NCI-H2029 (cell line): ENCODE results near the gene PRPF6.

Source experiments
- DNase-seq: peaks from one replicate; lab custom pipeline; 2025; lab: John Stamatoyannopoulos, UW

The PRPF6 gene

DNA sequence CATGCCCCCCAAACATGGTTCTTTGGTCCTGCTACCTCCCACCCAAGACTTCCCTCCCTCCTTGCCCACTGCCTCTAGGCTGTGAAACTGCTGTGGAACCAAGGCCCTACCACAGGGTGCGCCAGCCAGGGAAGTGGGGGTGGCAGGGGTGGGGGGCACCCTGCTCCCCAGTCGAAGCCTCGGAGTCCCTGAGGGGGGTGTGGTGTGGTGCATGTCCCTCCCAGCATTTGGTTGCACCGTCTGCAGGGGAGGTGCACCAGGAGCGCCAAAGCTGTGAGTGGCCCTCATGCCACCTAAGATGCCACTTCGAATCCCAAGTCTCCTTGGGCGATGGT is 96.6 kb downstream of the PRPF6 start:
- no peak for DNase-seq

DNA sequence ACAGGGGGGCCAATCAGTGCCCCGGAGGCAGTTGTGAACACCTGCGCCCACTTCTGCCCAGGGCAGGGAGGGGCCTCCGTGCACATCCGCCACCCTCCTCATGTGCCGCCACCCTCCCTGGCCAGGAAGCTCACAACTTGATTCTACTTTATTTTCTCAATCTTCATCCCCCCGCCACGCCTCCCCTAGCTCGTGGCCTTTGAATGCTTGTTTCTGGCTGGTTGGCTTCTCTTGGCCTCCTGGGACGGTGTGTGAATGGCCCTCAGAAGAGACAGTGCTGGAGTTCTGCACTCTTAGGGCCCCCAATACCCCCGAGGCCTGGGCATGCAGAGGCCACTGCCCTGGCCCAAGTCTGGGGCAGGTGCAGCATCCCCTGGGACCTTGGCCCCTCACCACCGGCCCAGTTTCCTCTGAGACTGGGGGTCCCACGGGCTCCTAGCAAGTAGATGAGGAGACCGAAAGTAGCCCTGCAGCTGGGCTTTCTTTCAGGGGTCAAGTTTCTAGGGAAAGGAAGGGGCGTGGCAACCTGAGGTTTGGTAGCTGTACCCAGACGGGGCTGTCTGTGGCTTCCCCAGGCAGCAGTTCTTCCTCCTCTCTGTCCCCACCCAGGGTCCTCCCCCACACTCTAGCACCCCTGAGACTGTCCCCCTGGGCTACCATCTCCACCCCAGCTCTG is 97.1 kb downstream of the PRPF6 start:
- no peak for DNase-seq

DNA sequence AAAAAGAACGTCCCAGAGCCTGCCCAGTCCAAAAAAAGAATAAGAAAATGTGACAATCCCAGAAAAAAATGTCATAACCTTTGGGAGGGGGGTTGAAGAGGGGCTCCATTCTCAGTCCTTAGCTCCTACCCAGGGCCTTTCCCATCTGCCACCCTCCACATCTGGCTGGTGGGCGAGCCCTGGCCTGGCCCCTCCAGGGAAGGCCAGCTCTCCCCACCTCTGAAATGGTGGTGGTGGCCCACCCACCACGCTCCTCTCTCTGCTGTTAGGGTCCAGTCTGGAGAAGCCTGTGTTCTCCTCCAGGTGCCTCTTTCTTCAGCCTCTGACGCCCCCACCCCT is 98.0 kb downstream of the PRPF6 start:
- DNase-seq, result no peak

DNA sequence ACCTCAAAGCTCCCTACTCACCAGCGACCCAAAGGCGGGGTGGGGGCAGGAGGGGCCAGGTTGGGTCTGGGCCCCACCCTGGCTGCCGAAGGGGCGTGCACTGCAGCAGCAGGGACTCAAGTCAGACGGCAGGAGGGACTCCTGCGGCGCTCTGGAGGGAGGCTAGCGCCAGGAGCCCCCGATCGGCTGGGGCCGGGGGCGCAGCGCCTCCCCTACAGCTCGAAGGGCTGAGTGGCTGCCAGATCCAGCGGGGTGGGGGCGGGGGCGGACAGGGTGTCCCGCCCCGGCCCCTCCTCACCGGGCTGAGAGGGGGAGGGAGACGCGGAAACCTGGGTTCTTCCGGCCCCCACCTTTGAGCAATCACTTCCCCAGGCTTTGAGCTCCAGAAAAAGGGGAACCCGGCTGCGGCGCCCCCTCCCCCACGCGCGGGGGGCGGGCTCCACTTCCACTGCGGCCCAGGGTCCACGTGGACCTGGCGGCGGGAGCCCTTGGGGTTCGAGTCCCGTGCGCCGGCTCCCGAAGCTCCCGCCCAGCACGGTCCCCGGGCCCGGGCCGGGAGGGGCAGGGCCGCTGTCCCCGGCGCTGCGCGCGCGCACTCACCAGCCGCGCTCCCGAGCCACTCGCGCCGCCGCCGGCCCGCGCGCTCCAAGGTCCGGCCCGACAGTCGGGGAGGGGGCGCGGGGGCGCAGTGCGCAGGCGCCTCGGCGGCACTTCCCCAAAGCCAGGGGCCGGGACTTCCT is 98.5 kb downstream of the PRPF6 start, which contains the start of gene RGS19:
Gene RGS19, minus strand, starts transcription at position 246 of the 740 bp plus-strand sequence. CDS start 2,632 bp downstream, outside the sequence.
- DNase-seq, result no peak

DNA sequence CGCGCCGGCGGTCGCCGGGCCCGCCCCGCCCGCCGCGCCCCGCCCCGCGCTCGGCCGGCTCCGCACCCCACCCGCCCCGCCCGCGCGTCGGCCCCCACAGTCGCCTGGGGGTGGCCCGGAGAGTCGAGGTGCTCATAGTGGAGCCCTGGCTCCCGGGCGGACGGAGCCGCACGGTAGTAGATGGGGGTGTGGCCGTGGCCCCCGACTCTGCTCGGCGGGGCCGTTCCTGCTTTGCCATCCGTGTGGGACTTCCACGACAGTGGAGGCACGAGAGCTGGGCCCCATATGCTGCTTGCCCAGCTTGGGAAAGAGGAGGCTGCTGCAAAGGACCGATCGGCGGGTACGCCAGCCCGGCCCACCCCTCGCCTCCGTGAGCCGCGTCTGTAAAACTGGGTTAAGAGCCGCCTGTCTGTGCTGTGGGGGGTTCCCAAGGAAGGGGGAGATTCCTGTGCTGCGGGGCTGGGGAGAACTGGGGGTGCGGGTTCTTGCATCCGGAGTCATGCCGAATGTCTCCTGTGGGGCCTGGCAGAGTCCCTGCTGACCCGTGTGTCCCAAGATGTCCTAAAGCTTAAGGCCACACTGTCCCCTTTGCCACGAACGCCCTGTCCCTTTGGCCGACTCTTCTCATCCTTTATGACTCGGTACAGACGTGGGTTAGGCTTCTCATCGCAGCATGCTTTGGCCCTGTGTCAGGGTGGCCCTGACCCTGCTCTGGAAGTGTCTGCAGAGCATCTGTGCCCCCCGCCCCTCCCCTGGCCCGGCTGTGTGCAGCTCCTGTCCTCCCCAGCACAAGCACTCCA is 99.3 kb downstream of the PRPF6 start, which contains the start of gene OPRL1:
Gene OPRL1, plus strand, starts transcription at position 70 of the 800 bp plus-strand sequence. CDS start 12,639 bp downstream, outside the sequence.
- no peak for DNase-seq

DNA sequence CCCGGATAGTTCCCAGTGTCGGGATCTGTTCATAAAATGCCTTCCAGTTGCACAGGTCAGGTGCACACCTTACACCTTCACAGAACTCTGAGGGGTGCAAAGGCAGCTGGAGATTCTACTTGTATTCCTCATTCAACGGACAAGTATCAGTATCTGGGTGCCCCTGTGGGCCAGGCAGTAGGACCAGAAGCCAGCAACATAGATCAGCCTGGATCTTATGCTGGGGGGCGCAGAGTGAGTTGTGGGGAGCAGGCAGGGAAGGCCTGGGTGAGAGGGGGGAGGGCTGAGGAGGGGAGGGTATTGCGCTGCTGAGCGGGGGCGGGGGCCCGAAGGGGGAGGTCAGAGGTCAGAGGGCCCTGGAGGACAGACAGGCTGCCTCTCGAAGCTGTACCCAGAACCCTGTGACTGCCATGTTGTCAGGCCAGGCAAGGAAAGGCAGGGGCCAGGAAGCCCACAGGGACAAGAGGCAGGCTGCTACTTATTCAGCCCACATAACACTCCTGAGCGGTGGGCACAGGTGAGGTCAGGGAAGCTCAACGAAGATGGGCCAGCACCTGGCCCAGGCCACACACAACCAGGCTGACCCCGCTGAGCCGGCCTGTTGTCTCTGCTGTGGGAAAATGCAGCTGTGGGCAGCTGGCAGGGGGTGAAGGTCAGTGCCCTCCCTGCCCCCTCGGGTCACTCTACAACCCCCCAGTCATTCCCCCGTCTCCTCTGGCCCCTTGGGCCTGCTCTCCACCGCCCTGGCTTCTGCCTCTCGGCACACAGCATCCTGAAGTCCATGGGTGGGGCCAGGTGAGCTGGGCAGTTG is 100.1 kb downstream of the PRPF6 start:
- DNase-seq, result no peak

DNA sequence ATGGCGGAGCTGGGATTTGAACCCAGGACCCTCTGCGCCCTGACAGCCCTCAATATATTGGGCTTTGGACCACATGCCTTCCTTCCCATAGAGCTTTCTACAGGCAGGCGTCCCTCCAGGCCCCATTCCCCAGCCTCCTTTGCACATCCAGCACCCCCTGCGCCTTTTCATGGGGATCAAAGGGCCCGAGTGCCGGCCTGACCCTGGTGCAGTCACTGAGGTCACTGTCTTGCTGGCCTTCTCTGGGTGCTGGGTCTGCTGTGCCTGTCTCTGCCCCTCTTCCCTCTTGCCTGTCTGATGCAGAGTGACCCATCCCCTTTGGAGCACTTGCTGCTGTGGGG is 100.7 kb downstream of the PRPF6 start:
- DNase-seq, result no peak

DNA sequence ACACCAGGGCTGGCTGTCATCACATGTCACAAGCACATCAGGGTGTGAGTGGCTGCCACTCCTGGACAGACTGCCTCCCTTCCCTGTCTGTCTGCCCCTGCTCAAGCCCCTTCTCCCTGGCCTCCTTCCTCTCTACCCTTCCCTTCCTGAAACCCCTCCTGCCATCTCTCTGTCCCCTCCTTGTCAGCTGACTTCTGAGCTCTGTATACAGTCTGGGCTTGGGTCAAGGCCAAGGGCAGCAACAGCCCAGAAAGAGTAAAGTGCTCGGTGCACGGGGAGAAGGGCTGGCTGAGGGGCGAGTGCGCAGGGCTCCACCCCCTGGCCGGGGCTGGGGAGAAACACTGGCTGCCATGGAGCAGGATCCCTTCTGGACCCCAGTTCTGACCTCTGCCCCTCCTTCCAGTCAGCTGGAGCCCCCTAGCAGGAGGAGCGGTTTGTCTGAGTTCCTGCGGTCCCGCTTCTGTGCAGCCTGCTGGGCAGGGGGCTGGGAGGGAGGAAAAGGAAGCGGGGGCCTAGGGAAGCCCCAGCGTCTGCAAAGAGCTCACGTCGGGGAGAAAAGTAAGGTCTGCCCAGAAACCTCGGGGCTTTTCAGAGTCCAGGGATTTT is 101.3 kb downstream of the PRPF6 start:
- no peak for DNase-seq
